ENCODE results near the gene CDK14.
"Not testable (repeated sequence)": the region's sequence is repeated elsewhere in the genome, so short reads cannot be mapped to it uniquely, and the experiment has no call there.

The CDK14 gene

DNA sequence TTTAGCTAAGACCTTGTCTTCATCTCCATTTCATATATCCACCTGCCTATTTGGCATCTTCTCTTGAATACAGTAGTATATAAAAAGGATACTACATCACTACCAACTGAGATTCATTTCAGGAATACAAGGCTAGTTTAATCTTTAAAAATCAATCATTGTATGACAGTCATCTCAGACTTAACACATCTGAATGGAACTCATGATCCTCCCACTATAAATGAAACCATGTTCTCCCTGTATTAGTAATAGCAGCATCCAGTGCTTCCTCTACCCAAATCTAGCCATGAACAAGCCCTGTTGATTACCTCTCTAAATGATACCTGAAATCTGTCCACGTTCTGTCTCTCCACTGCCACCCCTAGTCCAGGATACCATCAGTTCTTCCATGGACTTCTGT is 196.2 kb downstream of the CDK14 start:
- DNase-seq (ENCODE audit: low read depth): no peak

DNA sequence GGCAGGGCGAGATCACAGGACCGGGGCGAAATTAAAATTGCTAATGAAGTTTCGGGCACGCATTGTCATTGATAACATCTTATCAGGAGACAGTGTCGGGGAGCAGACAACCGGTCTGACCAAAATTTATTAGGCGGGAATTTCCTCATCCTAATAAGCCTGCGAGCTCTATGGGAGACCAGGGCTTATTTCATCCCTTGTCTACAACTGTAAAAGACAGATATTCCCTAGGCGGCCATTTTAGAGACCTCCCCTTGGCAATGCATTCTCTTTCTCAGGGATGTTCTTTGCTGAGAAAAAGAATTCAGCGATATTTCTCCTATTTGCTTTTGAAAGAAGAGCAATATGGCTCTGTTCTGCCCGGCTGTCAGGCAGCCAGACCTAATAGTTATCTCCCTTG is 198.1 kb downstream of the CDK14 start:
- DNase-seq (ENCODE audit: low read depth): not testable (repeated sequence)

DNA sequence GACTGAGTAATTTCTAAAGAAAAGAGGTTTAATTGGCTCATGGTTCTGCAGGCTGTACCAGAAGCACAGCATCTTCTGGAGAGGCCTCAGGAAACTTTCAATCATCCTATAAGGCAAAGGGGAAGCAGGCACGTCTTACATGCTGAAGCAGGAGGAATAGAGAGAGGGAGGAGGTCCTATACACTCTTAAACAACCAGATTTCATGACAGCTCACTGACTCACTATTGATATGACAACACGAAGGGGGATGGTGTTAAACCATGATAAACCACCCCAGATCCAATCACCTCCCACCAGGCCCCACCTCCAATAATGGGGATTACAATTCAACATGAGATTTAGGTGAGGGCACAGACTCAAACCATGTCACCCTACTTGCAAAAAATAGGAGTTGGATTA is 201.5 kb downstream of the CDK14 start:
- DNase-seq (ENCODE audit: low read depth): no peak

DNA sequence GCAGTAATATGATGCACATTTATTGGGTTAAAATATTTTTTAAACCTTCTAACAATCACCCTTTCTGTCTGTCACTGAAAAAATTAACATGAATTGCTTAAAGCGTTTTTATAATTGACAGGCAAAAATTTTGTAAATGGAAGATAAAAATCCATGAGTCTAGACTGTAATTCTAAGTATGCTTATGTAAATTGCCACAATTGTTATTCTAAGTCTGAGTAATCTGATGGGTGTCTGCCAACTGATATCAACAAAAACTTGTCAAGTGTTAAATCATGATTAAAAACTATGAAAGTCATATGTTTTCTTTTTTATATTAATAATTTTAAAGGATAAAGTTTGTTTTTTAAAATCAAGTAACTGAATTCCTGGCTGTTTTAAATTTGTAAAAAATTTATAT is 208.2 kb downstream of the CDK14 start:
- DNase-seq (ENCODE audit: low read depth): no peak

DNA sequence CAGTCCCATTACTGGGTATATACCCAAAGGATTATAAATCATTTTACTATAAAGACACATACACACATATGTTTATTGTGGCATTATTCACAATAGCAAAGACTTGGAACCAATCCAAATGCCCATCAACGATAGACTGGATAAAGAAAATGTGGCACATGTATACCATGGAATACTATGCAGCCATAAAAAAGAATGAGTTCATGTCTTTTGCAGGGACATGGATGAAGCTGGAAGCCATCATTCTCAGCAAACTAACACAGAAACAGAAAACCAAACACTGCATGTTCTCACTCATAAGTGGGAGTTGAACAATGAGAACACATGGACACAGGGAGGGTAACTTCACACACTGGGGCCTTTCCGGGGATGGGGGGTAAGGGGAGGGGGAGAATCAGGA is 219.4 kb downstream of the CDK14 start:
- not testable (repeated sequence) for DNase-seq (ENCODE audit: low read depth)

DNA sequence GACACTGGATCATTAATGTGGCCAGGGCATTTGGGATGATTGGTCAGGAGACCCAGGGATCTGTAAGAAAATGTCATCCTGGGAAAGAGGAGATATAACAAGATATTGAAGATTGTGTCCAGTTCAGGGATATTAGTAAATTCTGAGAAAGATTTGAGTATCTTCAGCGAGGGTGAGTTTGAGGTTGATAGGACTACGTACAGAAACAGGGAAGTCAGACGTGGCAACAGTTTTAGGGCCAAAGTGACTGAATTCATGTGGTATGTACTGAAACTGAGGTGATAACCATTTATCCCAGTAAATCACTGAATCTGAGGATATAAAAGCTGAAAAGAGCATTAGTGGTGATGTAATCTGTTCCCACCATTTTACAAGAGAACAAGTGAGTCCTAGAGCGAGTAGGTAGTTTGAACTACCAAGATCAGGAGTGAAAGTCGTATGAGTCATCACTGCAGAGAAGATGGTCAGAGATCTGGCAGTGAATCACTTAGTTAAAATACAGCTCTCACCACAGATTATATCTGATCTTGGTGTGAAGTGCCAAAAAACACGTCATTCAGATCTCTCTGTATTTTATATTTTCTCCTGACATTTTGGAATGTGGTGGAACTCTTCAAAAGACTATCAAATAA is 220.5 kb downstream of the CDK14 start:
- peak; percentile 84 for DNase-seq (ENCODE audit: low read depth)

DNA sequence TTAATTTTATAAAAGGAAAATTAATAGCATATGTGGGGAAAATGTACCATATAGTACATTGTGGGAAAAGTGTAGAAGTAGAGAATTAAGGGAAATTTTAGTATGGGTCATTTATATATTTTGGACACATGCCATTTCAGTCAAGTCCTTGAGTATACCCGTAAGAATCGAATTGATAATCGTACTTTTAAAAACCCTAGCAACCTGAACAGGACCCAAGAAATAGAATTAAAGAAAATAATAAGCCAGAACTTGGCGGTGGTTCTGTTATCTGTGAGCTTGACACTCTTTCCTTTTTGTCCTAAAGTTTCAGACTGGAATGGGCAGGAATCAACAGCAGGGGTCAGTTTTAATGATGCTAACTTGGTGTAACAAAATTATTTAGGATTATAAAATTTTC is 221.0 kb downstream of the CDK14 start:
- no peak for DNase-seq (ENCODE audit: low read depth)

DNA sequence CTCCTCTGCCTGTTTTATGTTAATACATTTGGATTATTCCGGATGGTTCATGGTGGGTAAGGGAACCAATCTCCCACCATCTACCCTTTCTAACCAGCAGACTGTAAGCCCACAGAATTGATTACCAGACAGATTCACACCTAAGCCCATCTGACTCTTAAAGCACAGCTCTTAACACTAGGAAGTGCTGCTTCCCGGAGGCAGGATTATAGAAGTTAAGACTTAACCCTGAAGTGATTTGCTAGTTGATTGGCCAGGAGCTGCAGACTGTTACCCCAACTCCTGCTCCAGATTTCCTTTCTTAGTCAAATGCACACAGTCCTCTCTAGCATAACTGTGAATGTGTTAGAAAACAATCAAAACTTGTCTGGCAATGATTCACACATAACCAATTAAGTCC is 221.7 kb downstream of the CDK14 start:
- DNase-seq (ENCODE audit: low read depth): no peak

DNA sequence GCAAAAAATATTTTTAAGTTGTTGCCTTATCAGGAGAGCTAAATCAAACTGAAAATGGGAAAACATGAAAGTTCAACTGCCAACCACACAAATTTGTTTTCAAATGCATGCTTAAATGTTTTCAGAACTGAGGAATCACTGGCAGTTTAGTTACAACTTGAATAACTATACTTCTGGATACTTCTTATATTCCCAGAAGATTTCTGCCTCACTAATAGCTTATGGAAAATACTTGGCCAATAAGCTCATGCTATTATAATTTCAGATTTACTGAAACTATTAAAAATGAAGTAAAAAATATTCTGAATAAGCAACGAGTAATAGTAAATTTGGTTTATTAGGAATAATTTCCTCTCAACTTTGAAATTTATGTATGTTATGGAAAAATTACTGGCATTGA is 222.2 kb downstream of the CDK14 start:
- DNase-seq (ENCODE audit: low read depth): no peak

DNA sequence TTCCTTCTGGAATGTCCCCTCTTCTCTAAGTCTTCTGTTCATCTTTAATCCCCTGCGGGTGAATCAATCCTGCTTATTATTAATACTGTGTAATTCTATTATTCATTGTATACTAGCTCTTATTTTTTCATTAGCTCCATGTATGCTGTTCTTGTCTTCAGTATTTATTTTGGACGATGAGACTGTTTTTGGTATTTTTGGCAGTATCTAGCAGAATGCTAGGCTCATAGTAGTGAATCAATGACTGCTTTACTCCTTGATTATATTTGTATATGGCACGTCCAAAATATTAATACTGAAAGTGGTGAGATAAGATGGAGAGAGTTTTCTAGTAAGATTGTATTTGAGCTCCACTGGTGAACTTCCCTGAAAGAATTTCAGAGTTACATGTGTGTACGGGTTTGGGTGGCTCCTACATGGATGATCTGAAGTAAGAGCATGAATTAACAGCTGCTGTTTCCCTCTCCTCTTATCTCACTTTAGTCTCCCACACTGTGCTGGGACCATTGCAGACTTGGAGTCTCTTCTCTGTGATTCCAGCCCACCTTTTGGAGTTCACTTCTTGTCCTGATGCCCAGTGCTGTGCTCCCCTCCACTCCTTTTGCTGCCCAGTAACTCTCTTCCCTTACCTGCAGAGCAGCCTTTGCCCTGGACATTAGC is 226.0 kb downstream of the CDK14 start:
- no peak for DNase-seq (ENCODE audit: low read depth)

DNA sequence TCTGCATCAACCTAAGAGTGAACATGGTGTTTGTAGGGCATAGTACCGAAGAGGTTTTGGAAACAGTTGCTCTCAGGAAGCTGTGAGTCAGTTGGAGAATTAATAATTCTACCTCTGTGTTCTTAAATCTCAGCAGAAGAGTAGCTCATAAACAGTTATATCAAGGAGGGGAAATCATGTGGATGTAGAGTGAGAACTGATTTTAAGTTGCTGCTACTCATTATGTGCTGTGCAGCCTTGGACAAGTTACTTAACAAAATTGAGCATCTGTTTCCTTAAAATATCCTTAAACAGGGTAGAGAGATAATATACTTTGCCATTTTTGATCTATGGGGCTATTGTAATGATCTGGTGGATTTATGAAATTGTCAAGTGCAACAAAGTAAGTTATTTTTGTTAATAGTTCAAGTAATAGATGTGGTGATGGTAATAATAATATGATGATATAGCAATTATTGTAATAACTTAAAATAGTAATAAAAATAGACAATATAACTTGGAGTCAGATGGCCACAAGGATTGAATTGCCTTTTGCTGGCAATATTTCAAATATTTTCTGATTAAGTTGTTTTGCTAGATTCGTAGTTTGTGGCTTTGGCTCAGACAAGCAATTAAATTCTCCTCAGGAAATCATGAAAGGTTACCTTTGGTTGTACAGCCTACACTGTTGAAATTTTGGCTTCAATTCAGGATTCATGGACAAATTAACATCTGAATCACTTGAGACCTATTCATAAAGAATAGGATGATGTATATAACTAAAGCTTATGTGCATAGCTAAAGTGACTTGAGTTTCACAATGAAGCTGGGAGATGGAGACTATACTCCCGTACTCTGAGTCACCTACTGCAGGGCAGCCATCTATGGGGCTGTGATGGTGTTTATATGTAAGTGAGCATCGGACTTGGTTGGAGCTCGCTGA is 228.5 kb downstream of the CDK14 start:
- peak; percentile 78 for DNase-seq (ENCODE audit: low read depth)

DNA sequence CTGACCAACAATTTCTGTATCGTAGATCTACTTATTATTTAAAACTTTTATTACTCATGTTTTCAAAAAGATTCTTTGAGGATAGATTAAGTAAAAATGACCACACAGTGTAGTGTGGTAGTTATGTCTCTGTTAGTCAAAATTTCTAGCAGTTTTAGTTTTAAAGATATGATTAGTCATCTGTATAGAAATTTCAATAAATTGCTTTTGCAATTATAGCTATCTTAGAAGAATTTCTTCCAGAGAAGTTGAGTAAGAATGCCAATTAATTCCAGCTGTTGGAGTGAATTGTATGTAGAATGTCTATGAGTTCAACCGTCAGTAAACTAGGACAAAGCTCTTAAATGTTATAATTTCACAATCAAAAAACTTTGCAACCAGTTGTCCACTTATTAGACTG is 229.7 kb downstream of the CDK14 start:
- DNase-seq (ENCODE audit: low read depth): peak; percentile 65

DNA sequence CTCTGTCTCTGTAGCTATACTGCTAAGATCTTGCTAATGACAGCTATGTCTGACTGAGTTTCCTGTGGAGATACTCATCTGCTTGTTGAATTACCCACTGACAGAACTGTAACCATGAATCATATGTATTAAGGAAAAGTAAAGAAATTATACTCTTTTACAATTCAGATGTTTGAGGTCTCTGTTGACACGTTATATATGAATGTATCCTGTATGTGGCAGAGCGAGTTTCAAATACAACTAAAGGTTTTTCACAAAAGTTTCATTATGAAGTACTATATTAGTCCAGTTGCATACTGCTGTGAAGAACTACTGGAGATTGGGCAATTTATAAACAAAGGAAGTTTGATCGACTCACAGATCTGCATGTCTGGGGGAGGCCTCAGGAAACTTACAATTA is 232.5 kb downstream of the CDK14 start:
- peak; percentile 22 for DNase-seq (ENCODE audit: low read depth)

DNA sequence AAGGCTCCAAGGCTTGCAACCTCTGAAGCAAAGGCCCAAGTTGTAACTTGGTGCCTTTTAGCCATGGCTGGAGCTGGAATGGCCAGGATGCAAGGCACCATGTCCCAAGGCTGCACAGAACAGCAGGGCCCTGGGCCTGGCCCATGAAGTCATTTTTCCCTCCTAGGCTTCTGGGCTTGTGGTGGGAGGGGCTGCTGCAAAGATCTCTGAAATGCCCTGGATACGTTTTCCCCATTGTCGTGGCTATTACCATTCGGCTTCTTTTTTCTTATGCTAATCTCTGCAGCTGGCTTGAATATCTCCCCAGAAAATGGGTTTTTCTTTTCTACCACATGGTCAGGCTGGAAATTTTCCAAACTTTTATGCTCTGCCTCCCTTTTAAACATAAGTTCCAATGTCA is 234.2 kb downstream of the CDK14 start:
- no peak for DNase-seq (ENCODE audit: low read depth)

DNA sequence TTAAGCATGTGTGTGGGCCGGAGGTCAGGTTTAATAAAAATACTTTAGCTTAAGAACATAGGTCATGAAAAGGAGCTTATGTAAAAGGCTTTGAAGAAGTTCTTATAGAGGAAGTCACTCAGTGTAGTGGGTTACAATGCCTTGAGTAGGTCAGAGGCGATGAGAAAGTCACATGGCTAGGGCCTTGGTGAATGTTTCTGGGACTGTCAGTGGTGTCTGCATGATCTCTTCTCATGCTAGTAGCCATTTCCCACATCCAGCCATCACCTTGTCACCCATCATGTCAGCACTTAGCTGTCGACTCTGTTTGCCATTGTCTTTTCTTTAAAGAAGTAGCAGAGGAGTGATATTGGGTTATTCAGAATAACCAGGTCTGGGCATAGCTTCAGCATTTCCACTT is 236.6 kb downstream of the CDK14 start:
- DNase-seq (ENCODE audit: low read depth): no peak

DNA sequence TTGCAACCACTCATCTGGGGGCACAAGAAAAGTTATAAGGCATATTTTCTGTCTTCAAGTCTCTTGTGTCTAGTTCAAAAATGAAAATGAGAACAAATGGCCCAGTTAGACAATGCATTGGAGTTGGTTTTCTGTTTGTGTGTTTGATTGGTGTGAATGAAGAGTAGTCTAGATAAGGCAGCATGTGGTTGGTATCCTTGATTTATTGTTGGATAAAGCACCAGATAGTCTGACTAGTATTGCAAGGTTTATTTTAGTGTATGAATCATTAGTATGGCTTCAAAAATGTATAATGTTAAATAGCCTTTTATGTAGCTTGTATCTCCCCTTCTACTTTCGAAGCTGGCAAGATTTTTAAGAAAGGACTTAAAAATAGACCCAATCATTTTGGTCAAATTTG is 237.3 kb downstream of the CDK14 start:
- no peak for DNase-seq (ENCODE audit: low read depth)

DNA sequence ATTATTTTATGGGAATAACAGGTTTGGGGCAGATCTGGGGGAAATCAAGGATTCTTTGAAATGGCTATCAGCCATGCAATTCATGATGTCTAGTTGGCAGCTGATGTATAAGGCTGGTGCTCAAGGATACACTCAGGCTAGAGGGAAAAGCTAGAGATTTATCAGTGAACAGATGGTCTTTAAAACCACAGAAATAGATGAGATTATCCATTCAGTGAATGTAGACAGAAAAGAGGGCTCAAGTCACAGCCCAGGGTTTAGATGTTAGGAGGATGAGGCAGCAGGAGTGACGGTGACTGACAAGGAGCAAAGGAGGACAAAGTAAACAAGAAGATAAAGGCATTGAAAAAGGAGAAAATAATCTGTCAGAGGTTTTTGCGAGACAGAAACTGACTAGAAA is 238.7 kb downstream of the CDK14 start:
- DNase-seq (ENCODE audit: low read depth): no peak

DNA sequence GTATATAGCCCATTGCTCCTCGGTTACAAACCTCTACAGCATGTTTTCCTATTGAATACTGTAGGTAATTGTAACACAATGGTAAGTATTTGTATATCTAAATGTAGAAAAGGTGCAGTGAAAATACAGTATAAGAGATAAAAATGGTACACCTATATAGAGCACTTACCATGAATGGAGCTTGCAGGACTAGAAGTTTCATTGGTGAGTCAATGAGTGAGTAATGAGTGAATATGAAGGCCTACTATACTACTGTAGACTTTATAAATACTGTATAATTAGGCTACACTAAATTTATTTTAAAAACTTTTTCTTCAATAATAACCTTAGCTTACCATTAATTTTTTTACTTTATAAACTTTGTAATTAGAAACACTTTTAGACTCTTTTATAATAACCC is 239.7 kb downstream of the CDK14 start:
- no peak for DNase-seq (ENCODE audit: low read depth)

DNA sequence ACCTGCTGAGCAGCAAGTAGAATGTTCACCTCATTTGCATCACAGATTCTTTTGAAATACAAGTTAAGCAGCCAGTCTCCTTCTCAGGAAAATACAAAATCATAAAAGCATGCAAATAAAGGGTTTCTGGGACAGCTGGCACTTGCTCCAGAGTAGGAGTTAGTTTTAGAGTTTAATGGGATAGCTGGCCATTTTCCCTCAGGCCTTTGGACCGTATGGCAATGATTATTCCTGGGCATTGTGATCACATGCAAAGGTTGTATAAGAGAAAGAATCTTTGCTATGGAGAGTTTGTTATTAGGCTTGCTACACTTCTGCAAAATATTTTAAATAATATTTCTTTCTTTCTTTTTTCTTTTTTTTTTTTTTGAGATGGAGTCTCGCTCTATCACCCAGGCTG is 240.8 kb downstream of the CDK14 start:
- DNase-seq (ENCODE audit: low read depth): no peak

DNA sequence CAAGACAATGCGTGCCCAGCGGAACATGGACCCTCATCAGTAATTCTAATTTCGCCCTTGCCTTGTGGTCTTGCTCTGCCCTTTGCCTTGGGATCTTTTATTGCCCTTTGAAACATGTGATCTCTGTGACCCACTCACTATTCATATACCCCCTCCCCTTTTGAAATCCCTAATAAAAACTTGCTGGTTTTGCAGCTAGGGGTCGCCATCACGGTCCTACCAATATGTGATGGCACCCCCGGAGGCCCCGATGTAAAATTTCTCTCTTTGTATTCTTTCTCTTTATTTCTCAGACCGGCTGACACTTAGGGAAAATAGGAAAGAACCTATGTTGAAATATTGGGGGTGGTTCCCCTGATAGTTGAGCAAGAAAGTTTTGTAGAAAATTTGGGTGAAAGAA is 242.7 kb downstream of the CDK14 start:
- no peak for DNase-seq (ENCODE audit: low read depth)

DNA sequence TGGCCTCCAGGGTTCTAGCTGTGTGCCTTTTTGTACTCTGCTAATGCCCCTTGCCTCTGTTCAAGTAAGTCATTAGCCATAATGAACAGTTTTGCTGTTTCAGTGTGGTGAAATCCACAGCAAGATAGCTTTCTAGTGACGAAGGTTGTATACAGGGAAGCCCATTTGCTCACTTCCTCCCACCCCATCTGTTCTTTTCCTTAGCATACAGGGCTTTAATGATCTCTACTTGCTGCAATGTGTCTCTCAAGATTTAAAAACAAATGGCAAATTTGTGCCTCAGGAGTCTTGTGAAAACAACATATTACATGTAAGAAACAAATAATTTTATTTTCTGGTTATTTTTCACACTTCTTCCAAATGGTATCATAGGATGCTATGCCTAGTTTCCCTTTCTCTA is 243.2 kb downstream of the CDK14 start:
- DNase-seq (ENCODE audit: low read depth): no peak

DNA sequence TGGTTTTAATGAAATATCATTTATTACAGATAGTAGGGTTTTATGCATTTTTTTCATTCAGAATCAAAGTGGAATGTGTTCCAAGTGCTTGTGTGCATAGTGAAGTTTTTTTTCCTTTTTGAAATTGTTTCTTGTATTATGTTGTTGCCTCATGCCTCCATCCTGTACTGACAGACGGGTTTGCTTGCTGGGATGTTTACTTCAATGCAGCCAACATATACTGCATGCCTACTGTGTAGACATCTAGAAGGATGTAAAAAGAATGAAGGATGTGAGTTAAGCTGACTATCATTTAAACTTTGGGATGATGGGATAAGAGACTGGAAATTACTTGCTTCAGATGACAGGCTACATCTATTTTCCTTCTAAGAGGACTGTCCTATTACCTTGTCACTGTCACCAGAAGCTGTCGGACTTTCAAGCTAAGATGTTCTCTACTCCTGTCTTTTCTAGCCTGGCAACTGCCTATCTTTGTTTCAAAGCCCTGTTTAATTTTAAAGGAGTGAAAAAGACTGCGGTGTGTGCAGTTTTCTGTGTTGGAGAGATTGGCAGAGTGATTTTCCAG is 243.7 kb downstream of the CDK14 start:
- DNase-seq (ENCODE audit: low read depth): no peak
